NB4 (cell line): ENCODE data around the gene C4orf33.

Source experiments
- CTCF ChIP-seq: IDR thresholded peaks from one replicate; pipeline ENCODE4 v1.5.1; 2012; ENCODE audit warnings: low read depth, low read length
- POLR2A ChIP-seq: IDR thresholded peaks from 2 replicates; pipeline ENCODE4 v1.6.1; 2011; ENCODE audit warnings: mild to moderate bottlenecking; ENCODE audit not compliant: insufficient read length; ENCODE audit errors: extremely low read depth

- TF ChIP-seq POLR2A (no peak), CTCF (no peak)
Measured at GRCh38 chr4:129152350-129152749, 56.4 kb downstream of the C4orf33 start.
